Prostate gland (tissue), 2 donors: Measurements from ENCODE around the gene RPP14. TPM values are rescaled to one million over a fixed set of nuclear protein-coding genes. Genes with fewer than 3 reads are reported as not detected.

Experiments used
- DNase-seq: peaks from one replicate; pipeline ENCODE4 v3.0.0-alpha.2; 2019; ENCODE audit warnings: low spot score
- H3K27ac ChIP-seq, 2 donors: fragments of 200-600 bp; sonication (generic); 2 replicates each; pipeline ENCODE4 v1.5.1; 2017 to 2019
- H3K27me3 ChIP-seq: fragments of 200-600 bp; sonication (generic); replicated peaks from 2 replicates; pipeline ENCODE4 v1.5.1; 2019; ENCODE audit not compliant: insufficient read depth
- H3K36me3 ChIP-seq, 2 donors: fragments of 200-600 bp; sonication (generic); 1 replicate in 1 of 2; 2 replicates in 1 of 2; pipeline versions ENCODE4 v1.5.1 to v1.8.1; 2017 to 2019
- H3K4me1 ChIP-seq: fragments of 200-600 bp; sonication (generic); replicated peaks from 2 replicates; pipeline ENCODE4 v1.5.1; 2019
- H3K4me3 ChIP-seq, 2 donors: fragments of 200-600 bp; sonication (generic); 2 replicates each; pipeline ENCODE4 v1.5.1; 2017 to 2019
- H3K9me3 ChIP-seq: fragments of 200-600 bp; sonication (generic); 2 replicates; pipeline ENCODE4 v1.5.1; 2017
- POLR2A ChIP-seq: fragments of 450-650 bp; IDR thresholded peaks from one replicate; pipeline ENCODE4 v1.6.1; 2016; ENCODE audit warnings: antibody characterized with exemption, mild to moderate bottlenecking
- POLR2AphosphoS5 ChIP-seq: sonication (generic); formaldehyde crosslinking; IDR thresholded peaks from one replicate; pipeline ENCODE4 v1.6.1; 2017; ENCODE audit warnings: antibody characterized with exemption
- WGBS: methylation state at CpG from one replicate; pipeline ENCODE4 v1.1.5; 2018; 5-methylcytosine and 5-hydroxymethylcytosine counted together
- intact Hi-C: fragments of 100-400 bp; cut with DNase I; formaldehyde crosslinking; loops from one replicate; pipeline ENCODE4 v1.14.2; 2022
- small RNA-seq, 2 donors: library from RNA; depleted of rRNA; stranded (forward); fragments of <200 nt; gene quantifications; one replicate each; pipeline ENCODE3, GENCODE V24; 2016
- total RNA-seq, 2 donors: library from RNA; depleted of rRNA; stranded (reverse); fragments of >200 nt; gene quantifications; one replicate each; pipeline ENCODE4 v1.1.0, GENCODE V29; 2016
- TF ChIP-seq, protein P1 (sequence below), 4 experiments: fragments of 200-600 bp in 2 of 4; fragments of 450-650 bp in 2 of 4; sonication (generic) in 2 of 4; IDR thresholded peaks; 1 replicate in 3 of 4; 2 replicates in 1 of 4; pipeline ENCODE4 v1.5.1; 2016 to 2019; ENCODE audit warnings: antibody characterized with exemption in 4 of 4, mild to moderate bottlenecking in 2 of 4, moderate library complexity in 2 of 4

RPP14 gene
- total RNA-seq, 2 donors from 2014 or later, result 7.1 to 12.5 TPM

- WGBS, result 57% methylated on average over 4 of the region's 4 CpGs
- Histone ChIP-seq H3K9me3 (no peaks in the 10 kb centered on the region), H3K27me3 (no peaks in the 10 kb centered on the region), H3K4me1 (no peaks in the 10 kb centered on the region), H3K27ac (no peak overlapping the region), H3K4me3 (no peak overlapping the region), H3K36me3 (no peaks in the 10 kb centered on the region)
- no peak for DNase-seq
- TF ChIP-seq, protein P1, sequence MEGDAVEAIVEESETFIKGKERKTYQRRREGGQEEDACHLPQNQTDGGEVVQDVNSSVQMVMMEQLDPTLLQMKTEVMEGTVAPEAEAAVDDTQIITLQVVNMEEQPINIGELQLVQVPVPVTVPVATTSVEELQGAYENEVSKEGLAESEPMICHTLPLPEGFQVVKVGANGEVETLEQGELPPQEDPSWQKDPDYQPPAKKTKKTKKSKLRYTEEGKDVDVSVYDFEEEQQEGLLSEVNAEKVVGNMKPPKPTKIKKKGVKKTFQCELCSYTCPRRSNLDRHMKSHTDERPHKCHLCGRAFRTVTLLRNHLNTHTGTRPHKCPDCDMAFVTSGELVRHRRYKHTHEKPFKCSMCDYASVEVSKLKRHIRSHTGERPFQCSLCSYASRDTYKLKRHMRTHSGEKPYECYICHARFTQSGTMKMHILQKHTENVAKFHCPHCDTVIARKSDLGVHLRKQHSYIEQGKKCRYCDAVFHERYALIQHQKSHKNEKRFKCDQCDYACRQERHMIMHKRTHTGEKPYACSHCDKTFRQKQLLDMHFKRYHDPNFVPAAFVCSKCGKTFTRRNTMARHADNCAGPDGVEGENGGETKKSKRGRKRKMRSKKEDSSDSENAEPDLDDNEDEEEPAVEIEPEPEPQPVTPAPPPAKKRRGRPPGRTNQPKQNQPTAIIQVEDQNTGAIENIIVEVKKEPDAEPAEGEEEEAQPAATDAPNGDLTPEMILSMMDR (IDR thresholded peaks at IDR 0.05), result no peak
- TF ChIP-seq POLR2AphosphoS5 (no peak), POLR2A (no peak)
- intact Hi-C loops, result no loop called here
These were observed 52.8 kb downstream of the RPP14 start for GRCh38 chr3:58358808-58359207.

DNA sequence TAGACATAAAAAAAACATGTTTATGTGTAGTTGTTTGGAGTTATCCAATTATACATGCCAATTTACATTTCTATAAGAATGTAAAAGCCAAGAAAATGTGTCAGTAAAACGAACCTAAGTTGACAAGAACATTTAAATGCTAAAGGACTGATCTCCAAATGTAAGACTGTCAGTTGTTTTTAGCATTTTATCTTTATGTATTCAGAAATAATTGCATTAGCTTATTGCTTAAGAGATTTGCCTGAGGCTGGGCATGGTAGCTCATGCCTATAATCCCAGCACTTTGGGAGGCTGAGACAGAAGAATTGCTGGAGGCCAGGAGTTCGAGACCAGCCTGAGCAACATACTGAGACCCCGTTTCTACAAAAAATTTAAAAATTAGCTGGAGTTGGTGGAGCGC is 53.6 kb downstream of the RPP14 start:
- no peaks in the 10 kb centered on the region for H3K4me1 ChIP-seq
- intact Hi-C loops, result no loop called here
- H3K27ac ChIP-seq, result no peak overlapping the region
- WGBS, result 90% methylated on average over 4 of the region's 4 CpGs
- no peaks in the 10 kb centered on the region for H3K9me3 ChIP-seq
- TF ChIP-seq POLR2AphosphoS5, result no peak
- TF ChIP-seq, protein P1 (IDR thresholded peaks at IDR 0.05), result no peak
- no peak for TF ChIP-seq POLR2A
- H3K4me3 ChIP-seq, result no peak overlapping the region
- no peak for DNase-seq
- H3K36me3 ChIP-seq, result no peaks in the 10 kb centered on the region
- H3K27me3 ChIP-seq, result no peaks in the 10 kb centered on the region

GRCh38 chr3:58361866-58362265 is 55.8 kb downstream of the RPP14 start:
- no peak overlapping the region for H3K4me3 ChIP-seq
- TF ChIP-seq POLR2A, result no peak
- TF ChIP-seq, protein P1 (IDR thresholded peaks at IDR 0.05), result no peak
- no peak for TF ChIP-seq POLR2AphosphoS5
- no peaks in the 10 kb centered on the region for H3K36me3 ChIP-seq
- H3K27ac ChIP-seq, result no peak overlapping the region
- no peak for DNase-seq
- no peaks in the 10 kb centered on the region for H3K27me3 ChIP-seq
- H3K4me1 ChIP-seq, result no peaks in the 10 kb centered on the region
- intact Hi-C loops, result no loop called here
- no peaks in the 10 kb centered on the region for H3K9me3 ChIP-seq

GRCh38 chr3:58366699-58367098 is 60.7 kb downstream of the RPP14 start:
- DNase-seq, result no peak
- Histone ChIP-seq H3K27ac (no peak overlapping the region), H3K27me3 (no peaks in the 10 kb centered on the region), H3K4me3 (no peak overlapping the region), H3K36me3 (no peaks in the 10 kb centered on the region), H3K4me1 (no peaks in the 10 kb centered on the region), H3K9me3 (no peaks in the 10 kb centered on the region)
- WGBS, result 91% methylated on average over 1 of the region's 1 CpG
- TF ChIP-seq, protein P1 (IDR thresholded peaks at IDR 0.05), result no peak
- no peak for TF ChIP-seq POLR2AphosphoS5
- no peak for TF ChIP-seq POLR2A
- intact Hi-C loops, result no loop called here

DNA sequence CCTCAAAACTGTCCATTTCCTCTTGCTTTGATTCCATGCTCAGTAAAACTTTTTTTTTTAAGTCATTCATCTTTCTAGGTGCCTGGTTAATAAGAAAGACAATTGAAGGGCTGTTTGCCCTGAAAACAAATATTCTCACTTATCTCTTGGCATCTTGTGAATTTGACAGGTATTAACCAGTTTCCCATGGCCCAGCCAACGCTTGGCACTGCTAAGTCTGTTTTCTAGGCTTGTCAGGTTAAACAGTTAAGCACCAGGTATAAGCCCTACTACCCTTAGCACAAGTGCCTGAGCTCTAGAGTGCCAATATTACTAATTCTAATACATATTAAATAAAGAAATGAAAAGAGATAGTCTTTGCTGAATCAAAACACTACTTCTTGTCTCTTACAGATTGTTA is 63.0 kb downstream of the RPP14 start:
- TF ChIP-seq, protein P1 (IDR thresholded peaks at IDR 0.05), result no peak
- TF ChIP-seq POLR2AphosphoS5, result no peak
- TF ChIP-seq POLR2A, result no peak
- Histone ChIP-seq H3K9me3 (no peaks in the 10 kb centered on the region), H3K27ac (no peak overlapping the region), H3K36me3 (no peaks in the 10 kb centered on the region), H3K4me3 (no peak overlapping the region), H3K27me3 (no peaks in the 10 kb centered on the region), H3K4me1 (no peaks in the 10 kb centered on the region)
- no peak for DNase-seq
- intact Hi-C loops, result no loop called here
- 60% methylated on average over 1 of the region's 1 CpG for WGBS

Small RNA genes lying within 50 kb of the gene (small RNA-seq; reads per million reads assigned to genes)
- 0 reads per million in 2 donors for gene AC098479.1

Other genes with a start within 250 kb of the RPP14 start
- 1 to 10 TPM; 1.4 to 2.3 TPM for gene DNASE1L3, start 95.3 kb upstream of the RPP14 start, total RNA-seq
- gene ABHD6, start 68.5 kb upstream of the RPP14 start, total RNA-seq, result 10 to 100 TPM; 13.2 to 16.9 TPM
- gene HTD2, start 275 bp downstream of the RPP14 start, total RNA-seq, result 10 to 100 TPM; 15.4 to 17.1 TPM
- 10 to 100 TPM; 19.6 to 21.8 TPM for gene PXK, start 26.6 kb downstream of the RPP14 start, total RNA-seq
- 100 to 1,000 TPM in 1 of 2 donors, 10 to 100 TPM in 1; 69.6 to 129 TPM for gene PDHB, start 127.6 kb downstream of the RPP14 start, total RNA-seq
- 10 to 100 TPM in 1 of 2 donors, 1 to 10 TPM in 1; 7.2 to 14.9 TPM for gene KCTD6, start 185.9 kb downstream of the RPP14 start, total RNA-seq
- 10 to 100 TPM; 19.7 to 42.5 TPM for gene ACOX2, start 230.9 kb downstream of the RPP14 start, total RNA-seq